Trophoblast cell (in vitro differentiated cells and primary cell): ENCODE data around the gene SPATA6L.
"Not testable (repeated sequence)": the region's sequence is repeated elsewhere in the genome, so short reads cannot be mapped to it uniquely, and the experiment has no call there.

Experiments used
- DNase-seq, 2 donors: peaks; one replicate each; pipeline ENCODE4 v3.0.0-alpha.2; 2016
- H2AFZ ChIP-seq: 2 replicates; pipeline ENCODE4 v1.6.1; 2013; ENCODE audit warnings: low read length, moderate library complexity, mild to moderate bottlenecking; ENCODE audit not compliant: insufficient read depth, poor library complexity
- H2AK5ac ChIP-seq: 2 replicates; pipeline ENCODE4 v1.6.1; 2013; ENCODE audit warnings: mild to moderate bottlenecking, low read length
- H2BK120ac ChIP-seq: 2 replicates; pipeline ENCODE4 v1.6.1; 2013; ENCODE audit warnings: low read length, mild to moderate bottlenecking, moderate library complexity; ENCODE audit not compliant: insufficient read depth, poor library complexity
- H2BK12ac ChIP-seq: 2 replicates; pipeline ENCODE4 v1.6.1; 2013; ENCODE audit warnings: mild to moderate bottlenecking, low read length, moderate library complexity
- H2BK5ac ChIP-seq: 2 replicates; pipeline ENCODE4 v1.6.1; 2013; ENCODE audit warnings: low read length, low read depth, moderate library complexity, mild to moderate bottlenecking; ENCODE audit not compliant: poor library complexity
- H3K14ac ChIP-seq: 2 replicates; pipeline ENCODE4 v1.6.1; 2013; ENCODE audit warnings: mild to moderate bottlenecking, low read length
- H3K18ac ChIP-seq: 2 replicates; pipeline ENCODE4 v1.6.1; 2013; ENCODE audit warnings: mild to moderate bottlenecking, low read length
- H3K23ac ChIP-seq: 2 replicates; pipeline ENCODE4 v1.6.1; 2013; ENCODE audit warnings: low read length
- H3K27ac ChIP-seq: 2 replicates; pipeline ENCODE4 v1.5.1; 2013; ENCODE audit warnings: low read depth, mild to moderate bottlenecking, inconsistent platforms, low read length, moderate library complexity
- H3K27me3 ChIP-seq: 2 replicates; pipeline ENCODE4 v1.6.1; 2013; ENCODE audit warnings: inconsistent platforms, mild to moderate bottlenecking, low read length, moderate library complexity; ENCODE audit not compliant: insufficient read depth
- H3K36me3 ChIP-seq, 2 experiments: 1 replicate in 1 of 2; 2 replicates in 1 of 2; pipeline ENCODE4 v1.6.1; 2013; ENCODE audit warnings: low read length in 2 of 2, mild to moderate bottlenecking in 2 of 2, moderate library complexity in 1 of 2; ENCODE audit not compliant: insufficient read depth in 2 of 2, control insufficient read depth in 1 of 2
- H3K4ac ChIP-seq: 2 replicates; pipeline ENCODE4 v1.6.1; 2013; ENCODE audit warnings: low read depth, mild to moderate bottlenecking, low read length, moderate library complexity
- H3K4me1 ChIP-seq, 2 experiments: 1 replicate in 1 of 2; 2 replicates in 1 of 2; pipeline ENCODE4 v1.6.1; 2013; ENCODE audit warnings: low read length in 2 of 2, mild to moderate bottlenecking in 2 of 2, moderate library complexity in 1 of 2; ENCODE audit not compliant: insufficient read depth in 2 of 2, control insufficient read depth in 1 of 2
- H3K4me2 ChIP-seq: 2 replicates; pipeline ENCODE4 v1.6.1; 2013; ENCODE audit warnings: inconsistent platforms, mild to moderate bottlenecking, low read length, moderate library complexity
- H3K4me3 ChIP-seq: 2 replicates; pipeline ENCODE4 v1.5.1; 2013; ENCODE audit warnings: mild to moderate bottlenecking, low read depth, low read length, inconsistent platforms
- H3K79me1 ChIP-seq: one replicate; pipeline ENCODE4 v1.6.1; 2013; ENCODE audit warnings: low read length
- H3K79me2 ChIP-seq: 2 replicates; pipeline ENCODE4 v1.6.1; 2013; ENCODE audit warnings: low read length, mild to moderate bottlenecking; ENCODE audit not compliant: control insufficient read depth, insufficient read depth, poor library complexity
- H3K9ac ChIP-seq: 2 replicates; pipeline ENCODE4 v1.6.1; 2013; ENCODE audit warnings: mild to moderate bottlenecking, low read length
- H3K9me3 ChIP-seq: 2 replicates; pipeline ENCODE4 v1.6.1; 2013; ENCODE audit warnings: low read depth, mild to moderate bottlenecking, control low read depth, inconsistent platforms, low read length; ENCODE audit not compliant: insufficient read depth
- H4K12ac ChIP-seq: 2 replicates; pipeline ENCODE4 v1.6.1; 2013; ENCODE audit warnings: low read depth, mild to moderate bottlenecking, low read length, moderate library complexity
- H4K8ac ChIP-seq: 2 replicates; pipeline ENCODE4 v1.6.1; 2013; ENCODE audit warnings: low read depth, mild to moderate bottlenecking, low read length, moderate library complexity
- H4K91ac ChIP-seq: one replicate; pipeline ENCODE4 v1.6.1; 2013; ENCODE audit warnings: low read depth, mild to moderate bottlenecking, low read length, moderate library complexity
- WGBS: extraction: QIAGEN DNeasy Blood & Tissue Kit; methylation state at CpG from one replicate; pipeline ENCODE4 v1.1.7; 2013; ENCODE audit warnings: missing lambda C conversion rate; ENCODE audit not compliant: insufficient read length, insufficient coverage; ENCODE audit errors: extremely low coverage; 5-methylcytosine and 5-hydroxymethylcytosine counted together

SPATA6L gene

GRCh38 chr9:4661611-4662010 lies 4.7 kb downstream of the SPATA6L start:
- Histone ChIP-seq H3K4me2 (peak overlapping the region; percentile 81), H4K91ac (no peak overlapping the region), H3K27me3 (no peaks in the 10 kb centered on the region), H3K4me1 (peaks cover 7 to 8% of the 10 kb centered on the region in 2 experiments), H3K79me1 (peaks cover 5% of the 10 kb centered on the region), H2BK5ac (no peak overlapping the region), H2AK5ac (no peak overlapping the region), H2AFZ (no peak overlapping the region), H3K9me3 (no peaks in the 10 kb centered on the region), H3K27ac (no peak overlapping the region), H4K12ac (no peak overlapping the region), H3K14ac (no peak overlapping the region), H3K4ac (no peak overlapping the region), H3K23ac (no peak overlapping the region), H3K18ac (no peak overlapping the region), H4K8ac (no peak overlapping the region), H3K9ac (no peak overlapping the region), H2BK120ac (no peak overlapping the region), H3K79me2 (peaks cover 6% of the 10 kb centered on the region), H2BK12ac (no peak overlapping the region), H3K36me3 (no peaks in the 10 kb centered on the region), H3K4me3 (no peak overlapping the region)
- WGBS = no CpG with 5 or more reads among the region's 5 CpGs
- DNase-seq = peak; percentile 34 to 72

DNA sequence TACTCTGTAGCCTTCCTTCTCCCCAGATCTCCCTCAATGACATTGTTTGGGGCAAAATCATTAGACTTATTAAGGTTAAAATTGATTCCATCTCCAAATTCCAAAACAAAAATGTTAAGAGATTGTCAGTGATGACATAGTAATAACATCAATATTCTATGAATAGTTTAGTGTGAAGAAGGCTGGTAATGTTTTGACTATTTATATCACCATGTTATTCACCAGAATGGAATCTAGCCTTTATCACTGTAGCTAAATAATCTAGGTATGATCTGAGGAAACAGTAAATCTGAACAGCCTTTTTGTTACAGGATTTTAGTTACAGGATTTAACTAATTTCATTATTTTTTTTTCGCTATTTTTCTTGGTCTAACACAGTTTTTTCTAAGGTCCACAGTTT lies 5.1 kb downstream of the SPATA6L start:
- Histone ChIP-seq H3K18ac (no peak overlapping the region), H3K27ac (no peak overlapping the region)
- no CpG with 5 or more reads among the region's 1 CpG for WGBS

GRCh38 chr9:4660665-4661064 lies 5.6 kb downstream of the SPATA6L start:
- not testable (repeated sequence) for H3K79me2 ChIP-seq, H2BK120ac ChIP-seq, H4K8ac ChIP-seq, H3K9ac ChIP-seq, H2AK5ac ChIP-seq, H3K18ac ChIP-seq, H3K36me3 ChIP-seq, H3K4ac ChIP-seq, H4K12ac ChIP-seq, H3K9me3 ChIP-seq, H3K23ac ChIP-seq, H4K91ac ChIP-seq, H3K27me3 ChIP-seq, H3K4me1 ChIP-seq, H3K4me3 ChIP-seq, H2BK5ac ChIP-seq, H3K27ac ChIP-seq, H3K14ac ChIP-seq, DNase-seq, H3K79me1 ChIP-seq, H2BK12ac ChIP-seq, H3K4me2 ChIP-seq, H2AFZ ChIP-seq
- no CpG with 5 or more reads among the region's 5 CpGs for WGBS

More for the DNA sequence above, 5.1 kb downstream of the SPATA6L start:
- H3K9me3 ChIP-seq = no peaks in the 10 kb centered on the region
- no peak overlapping the region for H2AK5ac ChIP-seq
- H3K4me1 ChIP-seq = peaks cover 7 to 8% of the 10 kb centered on the region in 2 experiments
- H4K91ac ChIP-seq = no peak overlapping the region
- H3K9ac ChIP-seq = no peak overlapping the region
- H3K79me1 ChIP-seq = peaks cover 5% of the 10 kb centered on the region
- H2AFZ ChIP-seq = no peak overlapping the region
- no peak overlapping the region for H3K14ac ChIP-seq
- H2BK5ac ChIP-seq = no peak overlapping the region
- H3K4me3 ChIP-seq = no peak overlapping the region
- no peak overlapping the region for H2BK12ac ChIP-seq
- no peak overlapping the region for H4K8ac ChIP-seq
- DNase-seq = peak; percentile 35 to 89
- H3K4me2 ChIP-seq = no peak overlapping the region
- peaks cover 5% of the 10 kb centered on the region for H3K79me2 ChIP-seq
- no peak overlapping the region for H4K12ac ChIP-seq
- no peaks in the 10 kb centered on the region for H3K27me3 ChIP-seq
- no peak overlapping the region for H3K23ac ChIP-seq
- H3K4ac ChIP-seq = no peak overlapping the region
- no peak overlapping the region for H2BK120ac ChIP-seq
- no peaks in the 10 kb centered on the region for H3K36me3 ChIP-seq

DNA sequence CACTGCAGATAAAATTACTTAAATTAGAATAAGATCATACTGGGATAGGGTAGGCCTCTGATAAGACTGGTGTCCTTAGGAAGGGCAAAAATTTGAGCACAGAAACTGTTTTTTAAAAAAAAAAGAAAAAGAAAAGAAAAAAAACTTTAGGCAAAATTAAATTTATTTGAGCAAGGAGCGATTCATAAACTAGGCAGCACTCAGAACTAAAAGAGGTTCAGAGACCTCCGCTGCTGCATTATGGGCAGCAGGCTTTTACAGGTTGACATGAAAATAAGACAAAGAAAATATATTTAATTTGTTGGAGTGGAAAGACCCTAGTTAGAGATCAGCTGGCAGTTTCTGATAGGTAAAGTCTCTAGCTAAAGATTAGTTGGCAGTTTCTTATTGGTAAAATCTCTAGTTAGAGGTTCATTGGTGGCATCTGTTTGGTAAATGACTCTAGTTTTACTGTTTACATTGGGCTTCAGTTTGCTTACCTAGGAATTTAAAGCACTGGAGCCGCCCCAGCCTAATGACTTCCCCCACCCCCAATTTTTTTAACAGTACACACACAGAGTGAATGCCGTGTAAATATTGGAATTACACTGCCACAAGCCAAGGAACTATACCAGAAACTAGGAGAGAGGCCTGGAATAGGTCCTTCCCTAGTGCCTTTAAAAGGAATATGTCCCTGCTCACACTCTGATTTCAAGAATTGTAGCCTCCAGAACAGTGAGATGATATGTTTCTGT lies 8.7 kb downstream of the SPATA6L start:
- no CpG with 5 or more reads among the region's 4 CpGs for WGBS
- Histone ChIP-seq H3K9ac (no peak overlapping the region), H4K12ac (no peak overlapping the region)

More for the DNA sequence above, 8.7 kb downstream of the SPATA6L start:
- Histone ChIP-seq H4K8ac (no peak overlapping the region), H2BK12ac (no peak overlapping the region), H3K4me2 (no peak overlapping the region), H3K14ac (no peak overlapping the region), H3K18ac (no peak overlapping the region), H3K9me3 (peaks cover 2% of the 10 kb centered on the region), H2BK120ac (no peak overlapping the region), H3K27ac (no peak overlapping the region), H3K36me3 (no peaks in the 10 kb centered on the region), H3K4me1 (peaks cover under 1 to 1% of the 10 kb centered on the region in 2 experiments), H4K91ac (no peak overlapping the region), H2AK5ac (no peak overlapping the region), H3K4ac (no peak overlapping the region), H2BK5ac (no peak overlapping the region), H3K79me2 (peaks cover 4% of the 10 kb centered on the region), H3K79me1 (peaks cover 4% of the 10 kb centered on the region), H3K23ac (no peak overlapping the region), H3K4me3 (no peak overlapping the region), H3K27me3 (no peaks in the 10 kb centered on the region), H2AFZ (no peak overlapping the region)
- DNase-seq = no peak
